Erythroblast (primary cell): ENCODE results near the gene HOXA3.

Experiments used
- GATA1 ChIP-seq: IDR thresholded peaks from 2 replicates; pipeline ENCODE4 v1.6.1; 2011; ENCODE audit warnings: low read depth, mild to moderate bottlenecking, control low read depth, low read length, moderate library complexity
- POLR2A ChIP-seq: IDR thresholded peaks from 2 replicates; pipeline ENCODE4 v1.6.1; 2011; ENCODE audit warnings: mild to moderate bottlenecking, low read length

GRCh38 chr7:27198138-27198841, 45.9 kb upstream of the HOXA3 start:
- TF ChIP-seq GATA1 (no peak), POLR2A (no peak)
